ENCODE data around the gene SMURF1. TPM values are rescaled to one million over a fixed set of nuclear protein-coding genes. Genes with fewer than 3 reads are reported as not detected.

The SMURF1 gene
- total and polyA plus RNA-seq, 2 experiments from 2014 or later, result 6.8 to 19.1 TPM

DNA sequence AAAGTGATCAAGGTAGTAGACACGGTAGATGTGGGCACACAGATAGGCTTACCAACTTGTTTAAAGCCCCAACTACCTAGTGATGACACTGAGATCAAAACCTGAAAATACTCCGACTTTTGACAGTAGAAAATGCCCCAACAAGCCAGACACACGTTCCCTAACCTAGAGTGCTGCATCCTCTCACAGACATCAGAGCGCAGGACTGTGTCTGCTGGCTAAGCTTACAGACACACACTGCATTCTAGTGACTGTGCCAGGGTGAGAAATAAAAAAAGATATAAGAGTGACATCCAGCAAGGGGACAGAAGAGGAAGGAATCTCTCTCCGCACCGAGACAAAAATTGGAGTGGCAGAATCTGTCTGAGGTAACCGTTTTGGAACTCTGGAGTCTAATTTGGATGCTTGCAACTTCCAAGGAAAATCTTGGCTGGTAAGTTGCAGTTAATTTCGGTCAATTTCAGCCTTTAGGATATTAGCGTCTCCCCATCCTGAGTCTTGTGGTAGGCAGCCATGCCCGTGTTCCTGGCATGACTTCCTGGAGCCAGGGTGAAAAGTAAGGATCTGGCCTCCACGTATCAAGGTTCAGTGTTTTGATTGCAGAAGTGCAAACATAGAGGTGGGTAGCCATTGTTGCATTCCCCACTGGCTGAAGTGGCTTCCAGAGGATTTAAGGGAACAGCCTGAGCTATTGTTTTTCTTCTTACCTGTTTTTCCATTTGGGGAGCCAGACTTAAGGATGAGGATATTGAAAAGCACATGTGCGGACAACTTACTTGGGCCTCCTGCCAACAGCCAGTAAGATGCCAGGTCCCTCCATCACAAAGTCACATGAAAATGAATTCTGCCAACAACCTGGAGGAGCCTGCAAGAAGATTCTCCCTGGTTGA lies 124.1 kb downstream of the SMURF1 start:
- WGBS, 2 experiments (ENCODE audit: low coverage in 1 of 2, low lambda C conversion rate in 2 of 2, missing lambda C conversion rate in 2 of 2), result 73% methylated on average over 12 of the region's 12 CpGs

GRCh38 chr7:99016196-99016595 lies 127.7 kb downstream of the SMURF1 start:
- no peak overlapping the region for H3K9ac ChIP-seq
- no peak overlapping the region for H3K27ac ChIP-seq
- in situ Hi-C loops (cut with MboI), result no loop called here
- H3K4me1 ChIP-seq (ENCODE audit: insufficient read depth), result no peaks in the 10 kb centered on the region
- peaks cover 36% of the 10 kb centered on the region for H3K36me3 ChIP-seq (ENCODE audit: low read depth)
- no peak overlapping the region for H2AFZ ChIP-seq
- no peak overlapping the region for H3K4me2 ChIP-seq (ENCODE audit: unreplicated experiment)
- TF ChIP-seq EZH2phosphoT487 (IDR thresholded peaks at IDR 0.05; ENCODE audit: insufficient read depth, low read depth) (no peak), EZH2 (IDR thresholded peaks at IDR 0.05; ENCODE audit: insufficient read depth, poor library complexity, severe bottlenecking) (no peak)
- no peaks in the 10 kb centered on the region for H3K9me3 ChIP-seq (ENCODE audit: low read depth)
- DNase-seq, result no peak
- H3F3A ChIP-seq (ENCODE audit: insufficient read depth), result peaks cover 7% of the 10 kb centered on the region; the same call in 1 of the 2 replicates
- WGBS, 2 experiments (ENCODE audit: low coverage in 1 of 2, low lambda C conversion rate in 2 of 2, missing lambda C conversion rate in 2 of 2), result 94 to 99% methylated on average over 8 of the region's 8 CpGs
- no peaks in the 10 kb centered on the region for H3K9me2 ChIP-seq (ENCODE audit: insufficient read depth)
- H3K4me3 ChIP-seq, result no peak overlapping the region
- no peaks in the 10 kb centered on the region for H4K20me1 ChIP-seq (ENCODE audit: insufficient read depth)
- no peaks in the 10 kb centered on the region for H3K27me3 ChIP-seq (replicated peaks; ENCODE audit: insufficient read depth)
- H3K79me2 ChIP-seq (ENCODE audit: insufficient read depth), result peaks cover 33% of the 10 kb centered on the region; the same call in 1 of the 2 replicates

More for the DNA sequence above, 124.1 kb downstream of the SMURF1 start:
- Histone ChIP-seq H4K20me1 (ENCODE audit: insufficient read depth) (no peaks in the 10 kb centered on the region), H3K27me3 (replicated peaks; ENCODE audit: insufficient read depth) (no peaks in the 10 kb centered on the region), H2AFZ (no peak overlapping the region), H3K4me2 (ENCODE audit: unreplicated experiment) (no peak overlapping the region), H3K9me2 (ENCODE audit: insufficient read depth) (no peaks in the 10 kb centered on the region), H3K9ac (no peak overlapping the region), H3K36me3 (ENCODE audit: low read depth) (peaks cover 21% of the 10 kb centered on the region), H3K4me1 (ENCODE audit: insufficient read depth) (no peaks in the 10 kb centered on the region), H3K4me3 (no peak overlapping the region), H3F3A (ENCODE audit: insufficient read depth) (peaks cover 25% of the 10 kb centered on the region), H3K9me3 (ENCODE audit: low read depth) (no peaks in the 10 kb centered on the region), H3K27ac (no peak overlapping the region), H3K79me2 (ENCODE audit: insufficient read depth) (peaks cover 56% of the 10 kb centered on the region)
- TF ChIP-seq EZH2 (IDR thresholded peaks at IDR 0.05; ENCODE audit: insufficient read depth, poor library complexity, severe bottlenecking) (no peak), EZH2phosphoT487 (IDR thresholded peaks at IDR 0.05; ENCODE audit: insufficient read depth, low read depth) (no peak)
- DNase-seq, result no peak
- in situ Hi-C loops (cut with MboI), result no loop called here

DNA sequence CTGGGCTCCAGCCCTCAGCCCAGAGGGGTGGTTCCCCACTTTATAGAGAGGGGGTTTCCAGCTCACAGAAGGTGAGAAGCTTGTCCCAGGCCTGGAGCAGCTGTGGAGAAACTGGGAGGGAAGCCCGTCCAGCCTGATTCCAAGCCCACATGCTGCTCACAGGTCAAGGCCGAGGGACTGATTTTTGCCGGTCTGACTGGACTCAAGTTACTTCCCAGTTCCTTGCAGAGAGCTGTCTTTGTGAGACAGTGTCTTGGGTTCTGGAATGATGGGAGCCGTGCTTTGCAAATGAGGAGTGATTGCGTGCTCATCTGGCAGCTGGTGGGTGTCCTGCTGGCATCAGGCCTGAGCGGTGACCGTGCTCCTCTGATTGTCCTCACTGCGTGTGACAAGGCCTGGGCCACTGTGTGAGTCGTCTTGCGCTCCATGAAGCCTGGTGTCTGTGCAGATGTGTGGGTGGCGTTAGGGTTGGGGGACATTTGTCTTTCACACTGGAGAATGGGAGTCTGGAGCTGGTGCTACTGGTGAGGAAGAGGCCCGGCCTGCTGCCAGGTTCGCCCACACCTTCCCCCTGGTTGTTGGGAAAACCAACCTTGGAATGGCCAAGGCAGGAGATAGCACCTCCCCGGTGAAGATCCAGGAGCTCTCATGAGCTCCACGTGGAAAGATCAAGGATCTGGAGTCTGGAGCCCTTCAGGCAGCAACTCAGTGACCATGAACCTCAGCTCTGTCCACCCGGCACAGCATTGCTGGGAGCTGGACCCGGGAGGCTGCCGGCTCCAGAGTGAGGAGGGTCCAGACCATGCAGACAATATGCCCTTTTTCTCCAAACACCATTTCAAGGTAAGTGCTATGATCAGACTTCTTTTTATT lies 129.6 kb downstream of the SMURF1 start:
- Histone ChIP-seq H3K4me3 (no peak overlapping the region), H3K9me3 (ENCODE audit: low read depth) (no peaks in the 10 kb centered on the region), H3K27ac (no peak overlapping the region), H3K36me3 (ENCODE audit: low read depth) (peaks cover 24% of the 10 kb centered on the region), H3K9me2 (ENCODE audit: insufficient read depth) (no peaks in the 10 kb centered on the region), H3K27me3 (replicated peaks; ENCODE audit: insufficient read depth) (no peaks in the 10 kb centered on the region), H3K9ac (no peak overlapping the region), H3K4me2 (ENCODE audit: unreplicated experiment) (no peak overlapping the region), H3K79me2 (ENCODE audit: insufficient read depth) (peaks cover 24% of the 10 kb centered on the region; the same call in 1 of the 2 replicates), H2AFZ (no peak overlapping the region), H3K4me1 (ENCODE audit: insufficient read depth) (no peaks in the 10 kb centered on the region), H4K20me1 (ENCODE audit: insufficient read depth) (no peaks in the 10 kb centered on the region), H3F3A (ENCODE audit: insufficient read depth) (0 out of 2 replicates have a peak, but pooled peaks cover 7% of the 10 kb centered on the region)
- in situ Hi-C loops (cut with MboI), result no loop called here
- DNase-seq, result no peak
- 93 to 96% methylated on average over 18 of the region's 18 CpGs for WGBS, 2 experiments (ENCODE audit: low coverage in 1 of 2, low lambda C conversion rate in 2 of 2, missing lambda C conversion rate in 2 of 2)
- TF ChIP-seq EZH2 (IDR thresholded peaks at IDR 0.05; ENCODE audit: insufficient read depth, poor library complexity, severe bottlenecking) (no peak), EZH2phosphoT487 (IDR thresholded peaks at IDR 0.05; ENCODE audit: insufficient read depth, low read depth) (no peak)

Measured in GM23248 (cell line).